ENCODE results near the gene DGKE.

Gene DGKE

GRCh38 chr17:56896217-56896967 is 62.4 kb downstream of the DGKE start (continued):
- no peak for TF ChIP-seq PBX3 (CRISPR knock-in tag; IDR thresholded peaks at IDR 0.05)
- TF ChIP-seq ZNF19 (tag by site-specific recombination; IDR thresholded peaks at IDR 0.05; ENCODE audit: low read depth) = no peak
- TF ChIP-seq YY1 (tag by site-specific recombination; IDR thresholded peaks at IDR 0.05) = no peak
- TF ChIP-seq ZNF654 (tag by site-specific recombination; IDR thresholded peaks at IDR 0.05; ENCODE audit: low read depth) = no peak
- TF ChIP-seq ZNF692 (tag by site-specific recombination; IDR thresholded peaks at IDR 0.05) = no peak
- TF ChIP-seq SETDB1 (IDR thresholded peaks at IDR 0.05; ENCODE audit: insufficient read length, low read length) = no peak
- TF ChIP-seq ZNF280C (tag by site-specific recombination; IDR thresholded peaks at IDR 0.05) = no peak
- no peak for TF ChIP-seq ZEB2 (tag by site-specific recombination; IDR thresholded peaks at IDR 0.05)
- no peak for TF ChIP-seq IKZF3 (tag by site-specific recombination; IDR thresholded peaks at IDR 0.05)
- no peak for TF ChIP-seq ZNF37A (tag by site-specific recombination; IDR thresholded peaks at IDR 0.05)
- TF ChIP-seq ZBTB17 (tag by site-specific recombination; IDR thresholded peaks at IDR 0.05) = no peak
- no peak for TF ChIP-seq ZNF629 (tag by site-specific recombination; IDR thresholded peaks at IDR 0.05)

GRCh38 chr17:56896968-56897359 is 63.0 kb downstream of the DGKE start:
- no peak overlapping the region for H3K4me3 ChIP-seq (ENCODE audit: low read depth, low read length)
- no peaks in the 10 kb centered on the region for H3K9me3 ChIP-seq (ENCODE audit: control insufficient read depth, insufficient read depth, low read depth, low read length)
- peaks cover 44 to 92% of the 10 kb centered on the region in 2 experiments for H3K36me3 ChIP-seq (ENCODE audit: control insufficient read depth in 2 of 2, insufficient read depth in 1 of 2, low read length in 2 of 2)
- ChIA-PET POLR2A (interaction anchor here (0.7 kb wide), 1 partner anchor 78 kb away, joined by 4 read pairs; no protein-coding TSS in a partner anchor), CTCF (interaction anchor here (0.6 to 0.7 kb wide), 2 partner anchors 41 to 192 kb away, joined by 3 to 4 read pairs; no protein-coding TSS in a partner anchor)
- H3K27ac ChIP-seq (ENCODE audit: extremely low read depth, low read depth, low read length) = no peak overlapping the region
- no peak for TF ChIP-seq ZNF24 (tag by site-specific recombination; IDR thresholded peaks at IDR 0.05)
- no peak for TF ChIP-seq ZNF692 (tag by site-specific recombination; IDR thresholded peaks at IDR 0.05)
- TF ChIP-seq ZNF518A (tag by site-specific recombination; conservative IDR thresholded peaks at IDR 0.05; ENCODE audit: low read depth) = no peak
- H3K4me1 ChIP-seq (ENCODE audit: control insufficient read depth, insufficient read depth, low read length) = no peaks in the 10 kb centered on the region

Data from HEK293 (cell line).